ENCODE measurements around the gene WDR59. TPM values are rescaled to one million over a fixed set of nuclear protein-coding genes. Genes with fewer than 3 reads are reported as not detected.
A peak's percentile ranks its signal among the peaks of the same experiment; 100 is the strongest.

WDR59 gene
- total RNA-seq, 2 experiments from 2014 or later = 63.5 to 65.7 TPM

GRCh38 chr16:74871608-74872007, 113.3 kb downstream of the WDR59 start:
- H3K36me3 Mint-ChIP-seq = no peaks in the 10 kb centered on the region
- H3K9me3 Mint-ChIP-seq = no peaks in the 10 kb centered on the region
- no peak for DNase-seq
- peaks cover 18% of the 10 kb centered on the region for H3K4me1 Mint-ChIP-seq (ENCODE audit: low read depth)
- intact Hi-C loops (cut with micrococcal nuclease) = no loop called here
- ChIA-PET CTCF (no interaction called here), POLR2A (no interaction called here)
- H3K4me3 Mint-ChIP-seq = no peak overlapping the region
- H3K27ac Mint-ChIP-seq = no peak overlapping the region
- H3K27me3 Mint-ChIP-seq = no peaks in the 10 kb centered on the region

- Mint-ChIP-seq H3K36me3 (no peaks in the 10 kb centered on the region), H3K4me1 (ENCODE audit: low read depth) (peaks cover 18% of the 10 kb centered on the region), H3K9me3 (no peaks in the 10 kb centered on the region), H3K27me3 (no peaks in the 10 kb centered on the region), H3K27ac (peak overlapping the region; percentile 82), H3K4me3 (no peak overlapping the region)
- intact Hi-C loops (cut with micrococcal nuclease) = no loop called here
- DNase-seq = no peak
- ChIA-PET CTCF (no interaction called here), POLR2A (no interaction called here)
Observed at GRCh38 chr16:74868501-74868900, 116.4 kb downstream of the WDR59 start.

- intact Hi-C loops (cut with micrococcal nuclease) = no loop called here
- Mint-ChIP-seq H3K27me3 (no peaks in the 10 kb centered on the region), H3K36me3 (no peaks in the 10 kb centered on the region), H3K4me3 (no peak overlapping the region), H3K27ac (peak overlapping the region; percentile 29), H3K9me3 (no peaks in the 10 kb centered on the region), H3K4me1 (ENCODE audit: low read depth) (peaks cover 18% of the 10 kb centered on the region)
- DNase-seq = no peak
- CTCF ChIA-PET = no interaction called here
- POLR2A ChIA-PET = interaction anchor here (0.6 kb wide), 1 partner anchor 8 kb away, joined by 3 read pairs; no protein-coding TSS in a partner anchor
Observed at GRCh38 chr16:74868035-74868434, 116.9 kb downstream of the WDR59 start.

GRCh38 chr16:74867281-74867849, 117.6 kb downstream of the WDR59 start:
- H3K27ac Mint-ChIP-seq = peak overlapping the region; percentile 29
- no peaks in the 10 kb centered on the region for H3K9me3 Mint-ChIP-seq
- no peak for DNase-seq
- intact Hi-C loops (cut with micrococcal nuclease) = no loop called here
- H3K27me3 Mint-ChIP-seq = no peaks in the 10 kb centered on the region
- peaks cover 18% of the 10 kb centered on the region for H3K4me1 Mint-ChIP-seq (ENCODE audit: low read depth)
- ChIA-PET POLR2A (interaction anchor here (0.6 kb wide), 1 partner anchor 8 kb away, joined by 3 read pairs; no protein-coding TSS in a partner anchor), CTCF (no interaction called here)
- H3K36me3 Mint-ChIP-seq = no peaks in the 10 kb centered on the region
- H3K4me3 Mint-ChIP-seq = no peak overlapping the region

- CTCF ChIA-PET = no interaction called here
- peaks cover 18% of the 10 kb centered on the region for H3K4me1 Mint-ChIP-seq (ENCODE audit: low read depth)
- intact Hi-C loops (cut with micrococcal nuclease) = no loop called here
Observed at GRCh38 chr16:74865922-74866598, 118.9 kb downstream of the WDR59 start.

GRCh38 chr16:74862743-74863244, 122.1 kb downstream of the WDR59 start:
- ChIA-PET CTCF (interaction anchor here (0.6 to 4.3 kb wide), 37 partner anchors 10 to 530 kb away, joined by 3 to 56 read pairs (median 5); partner anchors contain the start of genes FA2H, MLKL, WDR59 and ZNRF1), POLR2A (interaction anchor here (0.8 kb wide), 1 partner anchor 151 kb away, joined by 3 read pairs; no protein-coding TSS in a partner anchor)
- H3K4me3 Mint-ChIP-seq = no peak overlapping the region
- H3K27ac Mint-ChIP-seq = no peak overlapping the region
- H3K4me1 Mint-ChIP-seq (ENCODE audit: low read depth) = peaks cover 4% of the 10 kb centered on the region
- H3K36me3 Mint-ChIP-seq = no peaks in the 10 kb centered on the region
- DNase-seq = peak; percentile 29
- H3K27me3 Mint-ChIP-seq = no peaks in the 10 kb centered on the region
- intact Hi-C loops (cut with micrococcal nuclease) = loop anchor here (1.0 to 2.0 kb wide), 3 partner anchors 49 to 248 kb away; no protein-coding TSS in a partner anchor
- no peaks in the 10 kb centered on the region for H3K9me3 Mint-ChIP-seq

More at GRCh38 chr16:74865922-74866598, 118.9 kb downstream of the WDR59 start:
- H3K27ac Mint-ChIP-seq = no peak overlapping the region
- no peak for DNase-seq
- no peaks in the 10 kb centered on the region for H3K36me3 Mint-ChIP-seq
- POLR2A ChIA-PET = no interaction called here
- H3K9me3 Mint-ChIP-seq = no peaks in the 10 kb centered on the region
- no peaks in the 10 kb centered on the region for H3K27me3 Mint-ChIP-seq
- H3K4me3 Mint-ChIP-seq = no peak overlapping the region

- intact Hi-C loops (cut with micrococcal nuclease) = no loop called here
- DNase-seq = no peak
- H3K27ac Mint-ChIP-seq = no peak overlapping the region
- no peak overlapping the region for H3K4me3 Mint-ChIP-seq
- POLR2A ChIA-PET = no interaction called here
- no peaks in the 10 kb centered on the region for H3K36me3 Mint-ChIP-seq
- H3K4me1 Mint-ChIP-seq (ENCODE audit: low read depth) = no peaks in the 10 kb centered on the region
- CTCF ChIA-PET = interaction anchor here (2.8 kb wide), 1 partner anchor 10 kb away, joined by 13 read pairs; no protein-coding TSS in a partner anchor
- H3K9me3 Mint-ChIP-seq = no peaks in the 10 kb centered on the region
- no peaks in the 10 kb centered on the region for H3K27me3 Mint-ChIP-seq
Observed at GRCh38 chr16:74852500-74852875, 132.4 kb downstream of the WDR59 start.

GRCh38 chr16:74850027-74850426, 134.9 kb downstream of the WDR59 start:
- Mint-ChIP-seq H3K27ac (no peak overlapping the region), H3K9me3 (no peaks in the 10 kb centered on the region), H3K36me3 (no peaks in the 10 kb centered on the region), H3K4me1 (ENCODE audit: low read depth) (no peaks in the 10 kb centered on the region), H3K27me3 (no peaks in the 10 kb centered on the region), H3K4me3 (no peak overlapping the region)
- intact Hi-C loops (cut with micrococcal nuclease) = no loop called here
- no peak for DNase-seq
- ChIA-PET POLR2A (no interaction called here), CTCF (interaction anchor here (2.8 kb wide), 1 partner anchor 12 kb away, joined by 13 read pairs; no protein-coding TSS in a partner anchor)

GRCh38 chr16:74847202-74847601, 137.7 kb downstream of the WDR59 start:
- no peaks in the 10 kb centered on the region for H3K27me3 Mint-ChIP-seq
- POLR2A ChIA-PET = no interaction called here
- H3K4me3 Mint-ChIP-seq = no peak overlapping the region
- no peak for DNase-seq
- H3K36me3 Mint-ChIP-seq = no peaks in the 10 kb centered on the region
- CTCF ChIA-PET = no interaction called here
- H3K4me1 Mint-ChIP-seq (ENCODE audit: low read depth) = no peaks in the 10 kb centered on the region
- intact Hi-C loops (cut with micrococcal nuclease) = no loop called here
- no peaks in the 10 kb centered on the region for H3K9me3 Mint-ChIP-seq
- H3K27ac Mint-ChIP-seq = no peak overlapping the region

GRCh38 chr16:74846714-74847113, 138.2 kb downstream of the WDR59 start:
- Mint-ChIP-seq H3K27me3 (no peaks in the 10 kb centered on the region), H3K4me1 (ENCODE audit: low read depth) (no peaks in the 10 kb centered on the region), H3K9me3 (no peaks in the 10 kb centered on the region), H3K27ac (no peak overlapping the region), H3K36me3 (no peaks in the 10 kb centered on the region), H3K4me3 (no peak overlapping the region)
- intact Hi-C loops (cut with micrococcal nuclease) = no loop called here
- POLR2A ChIA-PET = no interaction called here
- CTCF ChIA-PET = interaction anchor here (1.2 kb wide), 1 partner anchor 33 kb away, joined by 3 read pairs; no protein-coding TSS in a partner anchor
- DNase-seq = no peak

GRCh38 chr16:74844041-74844980, 140.6 kb downstream of the WDR59 start:
- Mint-ChIP-seq H3K36me3 (no peaks in the 10 kb centered on the region), H3K27ac (no peak overlapping the region), H3K9me3 (no peaks in the 10 kb centered on the region), H3K4me3 (no peak overlapping the region), H3K27me3 (no peaks in the 10 kb centered on the region), H3K4me1 (ENCODE audit: low read depth) (no peaks in the 10 kb centered on the region)
- CTCF ChIA-PET = no interaction called here
- POLR2A ChIA-PET = no interaction called here
- DNase-seq = no peak
- intact Hi-C loops (cut with micrococcal nuclease) = no loop called here

Measured in activated CD4-positive, alpha-beta memory T cell treated with anti-CD3 and anti-CD28 coated beads for 36 hours (primary cell).